Mammary epithelial cell (primary cell): ENCODE results near the gene PRR19.
A peak's percentile ranks its signal among the peaks of the same experiment; 100 is the strongest.

Experiments used
- EZH2 ChIP-seq: IDR thresholded peaks from 2 replicates; pipeline ENCODE4 v1.6.1; 2012; ENCODE audit warnings: low read length, inconsistent platforms, borderline replicate concordance
- TF ChIP-seq, protein P1 (sequence below), 2 donors: IDR thresholded peaks in 1 of 2; conservative IDR thresholded peaks in 1 of 2; 2 replicates each; pipeline ENCODE4 v1.5.1; 2011 to 2012; ENCODE audit warnings: inconsistent platforms in 2 of 2, low read length in 2 of 2, mild to moderate bottlenecking in 2 of 2, control low read depth in 1 of 2, low read depth in 1 of 2; ENCODE audit not compliant: insufficient read depth in 1 of 2; ENCODE audit errors: extremely low read depth in 1 of 2

DNA sequence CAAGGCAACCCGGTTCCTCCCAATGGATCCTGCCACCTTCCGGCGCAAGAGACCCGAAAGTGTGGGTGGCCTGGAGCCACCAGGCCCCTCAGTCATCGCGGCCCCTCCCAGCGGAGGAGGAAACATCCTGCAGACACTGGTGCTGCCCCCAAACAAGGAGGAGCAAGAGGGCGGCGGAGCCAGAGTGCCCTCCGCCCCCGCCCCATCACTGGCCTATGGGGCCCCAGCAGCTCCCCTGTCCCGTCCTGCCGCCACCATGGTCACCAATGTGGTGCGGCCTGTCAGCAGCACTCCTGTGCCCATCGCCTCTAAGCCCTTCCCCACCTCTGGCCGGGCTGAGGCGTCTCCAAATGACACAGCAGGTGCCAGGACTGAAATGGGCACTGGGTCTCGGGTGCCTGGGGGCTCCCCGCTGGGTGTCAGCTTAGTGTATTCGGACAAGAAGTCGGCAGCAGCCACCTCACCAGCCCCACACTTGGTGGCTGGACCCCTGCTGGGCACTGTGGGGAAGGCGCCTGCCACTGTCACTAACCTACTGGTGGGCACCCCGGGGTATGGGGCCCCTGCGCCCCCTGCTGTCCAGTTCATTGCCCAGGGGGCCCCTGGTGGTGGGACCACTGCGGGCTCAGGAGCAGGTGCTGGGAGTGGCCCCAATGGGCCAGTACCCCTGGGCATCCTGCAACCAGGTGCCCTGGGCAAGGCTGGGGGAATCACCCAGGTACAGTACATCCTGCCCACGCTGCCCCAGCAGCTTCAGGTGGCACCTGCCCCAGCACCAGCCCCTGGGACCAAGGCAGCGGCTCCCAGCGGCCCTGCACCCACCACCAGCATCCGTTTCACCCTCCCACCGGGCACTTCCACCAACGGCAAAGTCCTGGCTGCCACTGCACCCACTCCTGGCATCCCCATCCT, 11.2 kb upstream of the PRR19 start:
- TF ChIP-seq, protein P1, sequence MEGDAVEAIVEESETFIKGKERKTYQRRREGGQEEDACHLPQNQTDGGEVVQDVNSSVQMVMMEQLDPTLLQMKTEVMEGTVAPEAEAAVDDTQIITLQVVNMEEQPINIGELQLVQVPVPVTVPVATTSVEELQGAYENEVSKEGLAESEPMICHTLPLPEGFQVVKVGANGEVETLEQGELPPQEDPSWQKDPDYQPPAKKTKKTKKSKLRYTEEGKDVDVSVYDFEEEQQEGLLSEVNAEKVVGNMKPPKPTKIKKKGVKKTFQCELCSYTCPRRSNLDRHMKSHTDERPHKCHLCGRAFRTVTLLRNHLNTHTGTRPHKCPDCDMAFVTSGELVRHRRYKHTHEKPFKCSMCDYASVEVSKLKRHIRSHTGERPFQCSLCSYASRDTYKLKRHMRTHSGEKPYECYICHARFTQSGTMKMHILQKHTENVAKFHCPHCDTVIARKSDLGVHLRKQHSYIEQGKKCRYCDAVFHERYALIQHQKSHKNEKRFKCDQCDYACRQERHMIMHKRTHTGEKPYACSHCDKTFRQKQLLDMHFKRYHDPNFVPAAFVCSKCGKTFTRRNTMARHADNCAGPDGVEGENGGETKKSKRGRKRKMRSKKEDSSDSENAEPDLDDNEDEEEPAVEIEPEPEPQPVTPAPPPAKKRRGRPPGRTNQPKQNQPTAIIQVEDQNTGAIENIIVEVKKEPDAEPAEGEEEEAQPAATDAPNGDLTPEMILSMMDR (conservative IDR thresholded peaks at IDR 0.05 in 1 of 2, IDR thresholded peaks at IDR 0.05 in 1 of 2; ENCODE audit: extremely low read depth in 1 of 2, insufficient read depth in 1 of 2, low read depth in 1 of 2, low read length in 2 of 2) = peak; percentile 42 to 52
- no peak for TF ChIP-seq EZH2
